Left lung (tissue), 10 donors: ENCODE measurements around the gene DUSP11. TPM values are rescaled to one million over a fixed set of nuclear protein-coding genes. Genes with fewer than 3 reads are reported as not detected.
"Not testable (repeated sequence)": the region's sequence is repeated elsewhere in the genome, so short reads cannot be mapped to it uniquely, and the experiment has no call there.

Source experiments
- ATAC-seq: fragments of 200-7000 bp; cut with Tn5 transposase; one replicate; pipeline ENCODE4 v1.9.1; 2020; ENCODE audit warnings: moderate library complexity
- DNase-seq, 4 donors: peaks; one replicate each; pipeline ENCODE4 v3.0.0-alpha.2; 2013 to 2020
- H3K27ac ChIP-seq, 2 donors: fragments of 200-600 bp; sonication (generic) in 1 of 2; one replicate each; pipeline versions ENCODE4 v1.5.0 to v1.8.0; 2020 to 2021
- H3K27me3 ChIP-seq, 2 donors: fragments of 200-600 bp; sonication (generic) in 1 of 2; one replicate each; pipeline versions ENCODE4 v1.5.0 to v1.8.0; 2020 to 2021
- H3K36me3 ChIP-seq, 2 donors: fragments of 200-600 bp; sonication (generic) in 1 of 2; one replicate each; pipeline versions ENCODE4 v1.5.0 to v1.8.0; 2020 to 2021
- H3K4me1 ChIP-seq, 2 donors: fragments of 200-600 bp; one replicate each; pipeline ENCODE4 v1.8.0; 2021
- H3K4me3 ChIP-seq, 2 donors: fragments of 200-600 bp; sonication (generic) in 1 of 2; one replicate each; pipeline versions ENCODE4 v1.5.0 to v1.8.0; 2020 to 2021; ENCODE audit warnings: mild to moderate bottlenecking in 1 of 2
- H3K9me3 ChIP-seq, 2 donors: fragments of 200-600 bp; sonication (generic) in 1 of 2; one replicate each; pipeline versions ENCODE4 v1.5.0 to v1.8.0; 2020 to 2021
- CTCF ChIP-seq, 2 donors: fragments of 200-600 bp; sonication (generic) in 1 of 2; IDR thresholded peaks; one replicate each; pipeline versions ENCODE4 v1.5.0 to v1.8.0; 2021; ENCODE audit warnings: antibody characterized with exemption in 2 of 2
- intact Hi-C, 2 donors: fragments of 100-400 bp; cut with DNase I; formaldehyde crosslinking; loops; one replicate each; pipeline versions ENCODE4 v1.11.2 to v1.14.2; 2022
- polyA plus RNA-seq, 6 donors: library from polyadenylated mRNA; unstranded; fragments of 120-200 nt; gene quantifications; one replicate each; pipeline ENCODE4 v1.2.1, GENCODE V29; 2013; ENCODE audit not compliant: insufficient read length in 6 of 6
- total RNA-seq, 2 donors: library from RNA; stranded (reverse); fragmentation: NEBNext Ultra II Directional; extraction: Animal tissue kit (Norgen Biotek cat#: 25700); gene quantifications; one replicate each; pipeline ENCODE4 v1.2.1, GENCODE V29; 2021
- donor health status: DM: no; HTN: yes; CAD: no.
- donor health status: DM: no; HTN: no; CAD: no.

Gene DUSP11
- total and polyA plus RNA-seq, 8 donors = 16.6 to 39.1 (median 32.2) TPM

- intact Hi-C loops = no loop called here
- H3K4me3 ChIP-seq = no peak overlapping the region
- no peaks in the 10 kb centered on the region for H3K36me3 ChIP-seq
- H3K27me3 ChIP-seq = no peaks in the 10 kb centered on the region
- DNase-seq (no peak), ATAC-seq (no peak)
- H3K9me3 ChIP-seq = no peaks in the 10 kb centered on the region
- no peak for TF ChIP-seq CTCF (IDR thresholded peaks at IDR 0.05)
- no peaks in the 10 kb centered on the region for H3K4me1 ChIP-seq
- no peak overlapping the region for H3K27ac ChIP-seq
Observed at GRCh38 chr2:73812635-73813034, 32.7 kb upstream of the DUSP11 start.

GRCh38 chr2:73811878-73812277 lies 32.0 kb upstream of the DUSP11 start:
- no peak for TF ChIP-seq CTCF (IDR thresholded peaks at IDR 0.05)
- H3K36me3 ChIP-seq = no peaks in the 10 kb centered on the region
- intact Hi-C loops = no loop called here
- no peaks in the 10 kb centered on the region for H3K9me3 ChIP-seq
- ATAC-seq = no peak
- H3K4me1 ChIP-seq = no peaks in the 10 kb centered on the region
- no peak overlapping the region for H3K4me3 ChIP-seq
- H3K27me3 ChIP-seq = no peaks in the 10 kb centered on the region
- no peak for DNase-seq
- no peak overlapping the region for H3K27ac ChIP-seq

- H3K36me3 ChIP-seq, H3K27ac ChIP-seq, ATAC-seq, H3K27me3 ChIP-seq, intact Hi-C loops, H3K9me3 ChIP-seq, H3K4me3 ChIP-seq, DNase-seq: not testable (repeated sequence)
- peaks cover 1 to 10% of the 10 kb centered on the region in 2 donors for H3K4me1 ChIP-seq
Observed at GRCh38 chr2:73783883-73784282, 4.0 kb upstream of the DUSP11 start, which contains the start of gene C2orf78. Gene C2orf78, plus strand, starts transcription at chr2:73784183. Its CDS starts 127 bp downstream, at chr2:73784310.

- DNase-seq = peak in 1 of 4 donors; percentile 43
- peaks cover 5 to 15% of the 10 kb centered on the region in 2 donors for H3K4me1 ChIP-seq
- H3K4me3 ChIP-seq, intact Hi-C loops, H3K36me3 ChIP-seq, ATAC-seq, H3K9me3 ChIP-seq, H3K27me3 ChIP-seq, H3K27ac ChIP-seq: not testable (repeated sequence)
Observed at GRCh38 chr2:73783402-73783801, 3.5 kb upstream of the DUSP11 start.

- H3K4me3 ChIP-seq = peak overlapping the region; percentile 80 to 89
- peak overlapping the region in 1 of 2 donors; percentile 89 for H3K27ac ChIP-seq
- no peak for TF ChIP-seq CTCF (IDR thresholded peaks at IDR 0.05)
- H3K27me3 ChIP-seq = no peaks in the 10 kb centered on the region
- ATAC-seq (no peak), DNase-seq (no peak)
- no peaks in the 10 kb centered on the region for H3K9me3 ChIP-seq
- peaks cover 5 to 35% of the 10 kb centered on the region in 2 donors for H3K4me1 ChIP-seq
- intact Hi-C loops = no loop called here
- peaks cover 0 to 23% of the 10 kb centered on the region in 2 donors for H3K36me3 ChIP-seq
Observed at GRCh38 chr2:73780237-73780582, 307 bp upstream of the DUSP11 start.

- H3K27ac ChIP-seq, H3K9me3 ChIP-seq, H3K27me3 ChIP-seq, ATAC-seq, intact Hi-C loops: not testable (repeated sequence)
- peak in 1 of 4 donors; percentile 3 for DNase-seq
- H3K36me3 ChIP-seq = peaks cover 0 to 35% of the 10 kb centered on the region in 2 donors
- H3K4me3 ChIP-seq = peak overlapping the region; percentile 80 to 89
- peaks cover 5 to 35% of the 10 kb centered on the region in 2 donors for H3K4me1 ChIP-seq
Observed at GRCh38 chr2:73778867-73779466, 936 bp downstream of the DUSP11 start.
